ENCODE results near the gene RRM1.

The RRM1 gene

GRCh38 chr11:4064278-4064955 lies 30.2 kb upstream of the RRM1 start:
- H3K4me3 ChIP-seq (ENCODE audit: low read depth, low read length): no peak overlapping the region
- no peaks in the 10 kb centered on the region for H3K36me3 ChIP-seq (replicated peaks)
- no peaks in the 10 kb centered on the region for H3K27me3 ChIP-seq (replicated peaks)
- DNase-seq: no peak
- in situ Hi-C loops (cut with HindIII; ENCODE audit: low pct_ligation_motif_present, low sequenced_read_pairs): loop anchor here (25.0 kb wide), 1 partner anchor 227 kb away; the partner anchor contains the start of gene RHOG
- TF ChIP-seq, protein P1, sequence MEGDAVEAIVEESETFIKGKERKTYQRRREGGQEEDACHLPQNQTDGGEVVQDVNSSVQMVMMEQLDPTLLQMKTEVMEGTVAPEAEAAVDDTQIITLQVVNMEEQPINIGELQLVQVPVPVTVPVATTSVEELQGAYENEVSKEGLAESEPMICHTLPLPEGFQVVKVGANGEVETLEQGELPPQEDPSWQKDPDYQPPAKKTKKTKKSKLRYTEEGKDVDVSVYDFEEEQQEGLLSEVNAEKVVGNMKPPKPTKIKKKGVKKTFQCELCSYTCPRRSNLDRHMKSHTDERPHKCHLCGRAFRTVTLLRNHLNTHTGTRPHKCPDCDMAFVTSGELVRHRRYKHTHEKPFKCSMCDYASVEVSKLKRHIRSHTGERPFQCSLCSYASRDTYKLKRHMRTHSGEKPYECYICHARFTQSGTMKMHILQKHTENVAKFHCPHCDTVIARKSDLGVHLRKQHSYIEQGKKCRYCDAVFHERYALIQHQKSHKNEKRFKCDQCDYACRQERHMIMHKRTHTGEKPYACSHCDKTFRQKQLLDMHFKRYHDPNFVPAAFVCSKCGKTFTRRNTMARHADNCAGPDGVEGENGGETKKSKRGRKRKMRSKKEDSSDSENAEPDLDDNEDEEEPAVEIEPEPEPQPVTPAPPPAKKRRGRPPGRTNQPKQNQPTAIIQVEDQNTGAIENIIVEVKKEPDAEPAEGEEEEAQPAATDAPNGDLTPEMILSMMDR (IDR thresholded peaks at IDR 0.05; ENCODE audit: low read depth, low read length, missing control alignments): no peak
- H3K27ac ChIP-seq: no peak overlapping the region

- in situ Hi-C loops (cut with HindIII; ENCODE audit: low pct_ligation_motif_present, low sequenced_read_pairs): loop anchor here (25.0 kb wide), 1 partner anchor 228 kb away; the partner anchor contains the start of gene RHOG
- TF ChIP-seq, protein P1 (IDR thresholded peaks at IDR 0.05; ENCODE audit: low read depth, low read length, missing control alignments): no peak
- Histone ChIP-seq H3K27me3 (replicated peaks) (no peaks in the 10 kb centered on the region), H3K27ac (no peak overlapping the region), H3K4me3 (ENCODE audit: low read depth, low read length) (no peak overlapping the region), H3K36me3 (replicated peaks) (no peaks in the 10 kb centered on the region)
- no peak for DNase-seq
These were observed 29.5 kb upstream of the RRM1 start for GRCh38 chr11:4065086-4065485.

- TF ChIP-seq, protein P1 (IDR thresholded peaks at IDR 0.05; ENCODE audit: low read depth, low read length, missing control alignments): no peak
- no peak for DNase-seq
- Histone ChIP-seq H3K27me3 (replicated peaks) (no peaks in the 10 kb centered on the region), H3K4me3 (ENCODE audit: low read depth, low read length) (no peak overlapping the region), H3K36me3 (replicated peaks) (no peaks in the 10 kb centered on the region), H3K27ac (no peak overlapping the region)
- in situ Hi-C loops (cut with HindIII; ENCODE audit: low pct_ligation_motif_present, low sequenced_read_pairs): loop anchor here (25.0 kb wide), 1 partner anchor 228 kb away; the partner anchor contains the start of gene RHOG
These were observed 28.8 kb upstream of the RRM1 start for GRCh38 chr11:4065601-4066377.

- Histone ChIP-seq H3K4me3 (ENCODE audit: low read depth, low read length) (no peak overlapping the region), H3K27ac (no peak overlapping the region), H3K27me3 (replicated peaks) (no peaks in the 10 kb centered on the region), H3K36me3 (replicated peaks) (no peaks in the 10 kb centered on the region)
- DNase-seq: no peak
- TF ChIP-seq, protein P1 (IDR thresholded peaks at IDR 0.05; ENCODE audit: low read depth, low read length, missing control alignments): no peak
- in situ Hi-C loops (cut with HindIII; ENCODE audit: low pct_ligation_motif_present, low sequenced_read_pairs): loop anchor here (25.0 kb wide), 1 partner anchor 230 kb away; the partner anchor contains the start of gene RHOG
These were observed 27.7 kb upstream of the RRM1 start for GRCh38 chr11:4066910-4067309.

DNA sequence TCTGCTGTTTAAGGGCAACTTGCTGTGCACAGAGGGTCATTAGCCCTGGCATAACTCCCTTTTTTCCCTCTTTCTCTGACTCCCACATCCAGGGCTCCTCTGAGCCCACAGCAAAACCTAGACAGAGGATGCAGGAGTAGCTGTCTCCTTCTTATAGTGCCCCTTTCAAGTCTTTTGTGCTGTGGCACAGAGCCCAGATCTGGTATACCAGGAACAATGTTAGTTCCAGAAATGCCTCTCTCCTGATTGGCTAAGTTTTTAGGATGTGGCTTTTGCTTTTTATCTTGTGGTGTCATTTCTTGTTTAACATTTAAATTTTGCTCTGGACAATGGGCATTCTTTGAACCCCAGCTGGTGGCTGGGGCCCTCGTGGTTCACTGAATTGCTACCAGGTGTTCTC lies 25.6 kb upstream of the RRM1 start:
- DNase-seq: no peak
- in situ Hi-C loops (cut with HindIII; ENCODE audit: low pct_ligation_motif_present, low sequenced_read_pairs): loop anchor here (25.0 kb wide), 1 partner anchor 232 kb away; the partner anchor contains the start of gene RHOG
- TF ChIP-seq, protein P1 (IDR thresholded peaks at IDR 0.05; ENCODE audit: low read depth, low read length, missing control alignments): no peak

More for the DNA sequence above, 25.6 kb upstream of the RRM1 start:
- H3K36me3 ChIP-seq (replicated peaks): no peaks in the 10 kb centered on the region
- H3K27me3 ChIP-seq (replicated peaks): no peaks in the 10 kb centered on the region
- H3K27ac ChIP-seq: no peak overlapping the region
- no peak overlapping the region for H3K4me3 ChIP-seq (ENCODE audit: low read depth, low read length)

Measured in brain microvascular endothelial cell (primary cell).